Measurements from ENCODE around the gene KBTBD8.

DNA sequence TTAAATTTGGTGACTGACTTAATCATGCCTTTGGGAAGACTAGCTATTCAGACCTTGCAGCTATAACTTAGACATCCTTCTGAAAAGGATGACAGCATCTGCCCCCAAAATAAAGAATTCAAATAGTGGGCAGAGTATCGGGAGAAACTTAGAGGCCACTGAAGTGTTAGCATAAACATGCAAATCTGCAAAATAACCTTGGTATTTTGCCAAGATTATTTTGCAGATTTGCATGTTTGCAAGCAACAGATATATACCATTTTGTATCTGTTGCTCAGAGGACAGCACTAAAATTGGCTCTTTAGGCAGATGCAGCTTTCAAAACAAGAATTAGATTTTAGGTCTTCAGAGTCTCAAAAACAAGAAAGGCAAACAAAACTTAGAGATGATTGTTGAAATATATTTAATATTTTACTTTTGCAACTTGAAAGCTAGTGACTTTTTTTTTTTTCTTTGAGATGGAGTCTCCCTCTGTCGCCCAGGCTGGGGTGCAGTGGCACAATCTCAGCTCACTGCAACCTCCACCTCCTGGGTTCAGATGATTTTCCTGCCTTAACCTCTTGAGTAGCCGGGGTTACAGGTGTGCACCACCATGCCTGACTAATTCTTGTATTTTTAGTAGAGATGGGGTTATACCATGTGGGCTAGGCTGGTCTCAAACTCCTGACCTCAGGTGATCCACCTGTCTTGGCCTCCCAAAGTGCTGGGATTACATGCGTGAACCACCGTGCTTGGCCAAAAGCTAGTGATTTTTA lies 47.8 kb downstream of the KBTBD8 start:
- TF ChIP-seq, protein P1, sequence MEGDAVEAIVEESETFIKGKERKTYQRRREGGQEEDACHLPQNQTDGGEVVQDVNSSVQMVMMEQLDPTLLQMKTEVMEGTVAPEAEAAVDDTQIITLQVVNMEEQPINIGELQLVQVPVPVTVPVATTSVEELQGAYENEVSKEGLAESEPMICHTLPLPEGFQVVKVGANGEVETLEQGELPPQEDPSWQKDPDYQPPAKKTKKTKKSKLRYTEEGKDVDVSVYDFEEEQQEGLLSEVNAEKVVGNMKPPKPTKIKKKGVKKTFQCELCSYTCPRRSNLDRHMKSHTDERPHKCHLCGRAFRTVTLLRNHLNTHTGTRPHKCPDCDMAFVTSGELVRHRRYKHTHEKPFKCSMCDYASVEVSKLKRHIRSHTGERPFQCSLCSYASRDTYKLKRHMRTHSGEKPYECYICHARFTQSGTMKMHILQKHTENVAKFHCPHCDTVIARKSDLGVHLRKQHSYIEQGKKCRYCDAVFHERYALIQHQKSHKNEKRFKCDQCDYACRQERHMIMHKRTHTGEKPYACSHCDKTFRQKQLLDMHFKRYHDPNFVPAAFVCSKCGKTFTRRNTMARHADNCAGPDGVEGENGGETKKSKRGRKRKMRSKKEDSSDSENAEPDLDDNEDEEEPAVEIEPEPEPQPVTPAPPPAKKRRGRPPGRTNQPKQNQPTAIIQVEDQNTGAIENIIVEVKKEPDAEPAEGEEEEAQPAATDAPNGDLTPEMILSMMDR (IDR thresholded peaks at IDR 0.05), result no peak
- TF ChIP-seq POLR2A (IDR thresholded peaks at IDR 0.05), result no peak

Measured in heart left ventricle (tissue), 13 donors.